IMR-90 (cell line): ENCODE data around the gene GVQW3. TPM values are rescaled to one million over a fixed set of nuclear protein-coding genes. Genes with fewer than 3 reads are reported as not detected.

Experiments used
- ATAC-seq: fragments of 200-7000 bp; cut with Tn5 transposase; 2 replicates; pipeline ENCODE4 v1.9.1; 2020; ENCODE audit warnings: low read depth, mild to moderate bottlenecking, moderate library complexity
- BruUV-seq: library from RNA; stranded (reverse); fragments of 400-500 nt; replicated peaks from 2 replicates; lab custom pipeline; 2021; lab: Mats Ljungman, UMichigan
- CTCF ChIA-PET: fragments of 300-600 bp; formaldehyde crosslinking; extraction: SDS; loops from one replicate; lab custom pipeline; 2021; ENCODE audit warnings: antibody characterized with exemption; lab: Yijun Ruan, JAX
- POLR2A ChIA-PET: fragments of 300-600 bp; sonication (Branson Sonifier 250); formaldehyde crosslinking; loops from one replicate; lab custom pipeline; 2022; ENCODE audit warnings: antibody characterized with exemption; ENCODE audit not compliant: unreplicated experiment; lab: Charles Lee
- DNase-seq: peaks from one replicate; pipeline ENCODE4 v3.0.0; 2013
- H2AFZ ChIP-seq: replicated peaks from 2 replicates; pipeline ENCODE3; 2013; ENCODE audit warnings: low read length, mild to moderate bottlenecking; ENCODE audit not compliant: poor library complexity
- H2AK5ac ChIP-seq: 2 replicates; pipeline ENCODE4 v1.6.1; 2013; ENCODE audit warnings: low read depth, low read length, inconsistent platforms
- H2AK9ac ChIP-seq: replicated peaks from 2 replicates; pipeline ENCODE3; 2013; ENCODE audit warnings: mild to moderate bottlenecking, low read depth, low read length, moderate library complexity; ENCODE audit not compliant: poor library complexity
- H2BK120ac ChIP-seq: 2 replicates; pipeline ENCODE4 v1.6.1; 2013; ENCODE audit warnings: low read depth, low read length, inconsistent platforms
- H2BK15ac ChIP-seq: 3 replicates; pipeline ENCODE4 v1.6.1; 2013; ENCODE audit warnings: low read depth, low read length, inconsistent platforms
- H2BK20ac ChIP-seq: 2 replicates; pipeline ENCODE4 v1.6.1; 2013; ENCODE audit warnings: low read depth, mild to moderate bottlenecking, inconsistent platforms, low read length, moderate library complexity
- H2BK5ac ChIP-seq: 2 replicates; pipeline ENCODE4 v1.6.1; 2013; ENCODE audit warnings: mild to moderate bottlenecking, low read depth, low read length, inconsistent platforms; ENCODE audit not compliant: poor library complexity, severe bottlenecking
- H3K14ac ChIP-seq: replicated peaks from 2 replicates; pipeline ENCODE4 v1.6.1; 2013; ENCODE audit warnings: low read depth, low read length, inconsistent platforms
- H3K18ac ChIP-seq: 2 replicates; pipeline ENCODE4 v1.6.1; 2013; ENCODE audit warnings: low read depth, low read length, control low read depth
- H3K23ac ChIP-seq: 2 replicates; pipeline ENCODE4 v1.6.1; 2013; ENCODE audit warnings: low read depth, low read length, inconsistent platforms
- H3K27ac ChIP-seq: 2 replicates; pipeline ENCODE4 v1.5.1; 2013; ENCODE audit warnings: mild to moderate bottlenecking, control low read depth, low read length; ENCODE audit not compliant: insufficient read depth
- H3K27me3 ChIP-seq: 2 replicates; pipeline ENCODE4 v1.6.1; 2013; ENCODE audit warnings: low read length; ENCODE audit not compliant: control insufficient read depth, insufficient read depth
- H3K36me3 ChIP-seq: 2 replicates; pipeline ENCODE4 v1.6.1; 2013; ENCODE audit warnings: low read length, mixed read lengths; ENCODE audit not compliant: control insufficient read depth, insufficient read depth
- H3K4ac ChIP-seq: 2 replicates; pipeline ENCODE4 v1.6.1; 2013; ENCODE audit warnings: low read depth, low read length, inconsistent platforms
- H3K4me1 ChIP-seq: 2 replicates; pipeline ENCODE4 v1.6.1; 2013; ENCODE audit warnings: low read length, mixed read lengths; ENCODE audit not compliant: control insufficient read depth, insufficient read depth
- H3K4me2 ChIP-seq: 2 replicates; pipeline ENCODE4 v1.6.1; 2013; ENCODE audit warnings: low read depth, mild to moderate bottlenecking, control low read depth, low read length, moderate library complexity
- H3K4me3 ChIP-seq: 2 replicates; pipeline ENCODE4 v1.5.1; 2013; ENCODE audit warnings: low read depth, mild to moderate bottlenecking, control low read depth, low read length, moderate library complexity; ENCODE audit not compliant: insufficient read depth
- H3K56ac ChIP-seq: 2 replicates; pipeline ENCODE4 v1.6.1; 2013; ENCODE audit warnings: low read length, inconsistent platforms; ENCODE audit not compliant: insufficient read depth; ENCODE audit errors: extremely low read depth
- H3K79me1 ChIP-seq, 2 experiments: 2 replicates each; pipeline ENCODE4 v1.6.1; 2013; ENCODE audit warnings: low read length in 2 of 2, inconsistent platforms in 1 of 2, low read depth in 1 of 2
- H3K9ac ChIP-seq: 2 replicates; pipeline ENCODE4 v1.6.1; 2013; ENCODE audit warnings: low read depth, low read length, control low read depth
- H3K9me1 ChIP-seq: 2 replicates; pipeline ENCODE4 v1.6.1; 2013; ENCODE audit warnings: low read length, inconsistent platforms; ENCODE audit not compliant: insufficient read depth
- H3K9me3 ChIP-seq: 2 replicates; pipeline ENCODE4 v1.6.1; 2013; ENCODE audit warnings: low read length; ENCODE audit not compliant: control insufficient read depth, insufficient read depth
- H4K20me1 ChIP-seq: 2 replicates; pipeline ENCODE4 v1.6.1; 2013; ENCODE audit warnings: low read length, inconsistent platforms; ENCODE audit not compliant: insufficient read depth
- H4K5ac ChIP-seq: 2 replicates; pipeline ENCODE4 v1.6.1; 2013; ENCODE audit warnings: mild to moderate bottlenecking, low read depth, low read length, control low read depth
- H4K8ac ChIP-seq, 2 experiments: 2 replicates each; pipeline ENCODE4 v1.6.1; 2013; ENCODE audit warnings: low read depth in 2 of 2, low read length in 2 of 2, control low read depth in 1 of 2, inconsistent platforms in 1 of 2
- H4K91ac ChIP-seq: 2 replicates; pipeline ENCODE4 v1.6.1; 2013; ENCODE audit warnings: low read depth, low read length, inconsistent platforms; ENCODE audit not compliant: insufficient read depth
- BHLHE40 ChIP-seq: fragments of 150-350 bp; IDR thresholded peaks from 2 replicates; pipeline ENCODE4 v1.6.1; 2016; ENCODE audit warnings: mild to moderate bottlenecking, low read depth, low read length
- CEBPB ChIP-seq: IDR thresholded peaks from 2 replicates; pipeline ENCODE4 v1.6.1; 2012; ENCODE audit warnings: low read depth, low read length, improper control_type of control experiment
- CHD1 ChIP-seq: IDR thresholded peaks from 2 replicates; pipeline ENCODE4 v1.6.1; 2012; ENCODE audit warnings: low read depth, low read length, improper control_type of control experiment
- FOS ChIP-seq: fragments of 150-350 bp; IDR thresholded peaks from 2 replicates; pipeline ENCODE4 v1.6.1; 2016; ENCODE audit warnings: low read depth, low read length
- MAFK ChIP-seq: IDR thresholded peaks from 2 replicates; pipeline ENCODE4 v1.6.1; 2012; ENCODE audit warnings: low read depth, low read length, improper control_type of control experiment
- MAZ ChIP-seq: IDR thresholded peaks from 2 replicates; pipeline ENCODE4 v1.6.1; 2012; ENCODE audit warnings: low read depth, mild to moderate bottlenecking, low read length, improper control_type of control experiment, moderate library complexity, borderline replicate concordance
- MXI1 ChIP-seq: IDR thresholded peaks from 2 replicates; pipeline ENCODE4 v1.6.1; 2012; ENCODE audit warnings: low read depth, mild to moderate bottlenecking, low read length, moderate library complexity, borderline replicate concordance
- NFE2L2 ChIP-seq: fragments of 150-350 bp; IDR thresholded peaks from 2 replicates; pipeline ENCODE4 v1.6.1; 2016; ENCODE audit warnings: low read depth, mild to moderate bottlenecking, low read length
- POLR2A ChIP-seq: IDR thresholded peaks from 2 replicates; pipeline ENCODE4 v1.6.1; 2012; ENCODE audit warnings: mild to moderate bottlenecking, low read depth, low read length
- RAD21 ChIP-seq: IDR thresholded peaks from 2 replicates; pipeline ENCODE4 v1.6.1; 2012; ENCODE audit warnings: low read length, improper control_type of control experiment
- RCOR1 ChIP-seq: IDR thresholded peaks from 2 replicates; pipeline ENCODE4 v1.6.1; 2012; ENCODE audit warnings: mild to moderate bottlenecking, low read length, improper control_type of control experiment; ENCODE audit not compliant: insufficient replicate concordance
- RFX5 ChIP-seq: IDR thresholded peaks from 2 replicates; pipeline ENCODE4 v1.8.0; 2012; ENCODE audit warnings: low read depth, mild to moderate bottlenecking, low read length, moderate library complexity
- WGBS, 2 experiments: methylation state at CpG; one replicate each; pipeline versions ENCODE4 v1.1.5 to v1.1.7; 2013; ENCODE audit warnings: missing lambda C conversion rate in 2 of 2; ENCODE audit not compliant: insufficient read length in 1 of 2; ENCODE audit errors: extremely low coverage in 2 of 2; 5-methylcytosine and 5-hydroxymethylcytosine counted together
- dilution Hi-C: fragments of 300-500 bp; cut with HindIII; formaldehyde crosslinking; loops from one replicate; pipeline ENCODE4 v1.14.3; 2018; ENCODE audit warnings: low sequenced_read_pairs; ENCODE audit not compliant: unreplicated experiment
- in situ Hi-C: fragments of 300-500 bp; cut with MboI; formaldehyde crosslinking; loops from 3 replicates; pipeline ENCODE4 v1.14.3; 2019; ENCODE audit warnings: low sequenced_read_pairs, inconsistent platforms, mixed read lengths
- intact Hi-C: fragments of 100-400 bp; cut with micrococcal nuclease; formaldehyde crosslinking; loops from 2 replicates; pipeline ENCODE4 v1.10.0; 2022
- polyA plus RNA-seq, 3 experiments: library from polyadenylated mRNA; depleted of rRNA; stranded (reverse); fragments of >200 nt; gene quantifications; 2 replicates each; pipeline ENCODE4 v1.2.3, GENCODE V29; 2012; ENCODE audit warnings: low replicate concordance in 1 of 3
- total RNA-seq: library from RNA; depleted of rRNA; stranded (reverse); fragments of >200 nt; gene quantifications from 2 replicates; pipeline ENCODE4 v1.2.3, GENCODE V29; 2012
- TF ChIP-seq, protein P1 (sequence below): fragments of 150-350 bp; IDR thresholded peaks from 2 replicates; pipeline ENCODE4 v1.6.1; 2017; ENCODE audit warnings: mild to moderate bottlenecking, antibody characterized with exemption, low read length, low read depth
- TF ChIP-seq, protein P2 (sequence below): fragments of 150-350 bp; IDR thresholded peaks from 2 replicates; pipeline ENCODE4 v1.6.1; 2016; ENCODE audit warnings: low read depth, mild to moderate bottlenecking, low read length, moderate library complexity, borderline replicate concordance

GVQW3 gene
- total and polyA plus RNA-seq, 2 of the 4 experiments (the other 2 are of a cell fraction), result 0.96 to 1.1 TPM

DNA sequence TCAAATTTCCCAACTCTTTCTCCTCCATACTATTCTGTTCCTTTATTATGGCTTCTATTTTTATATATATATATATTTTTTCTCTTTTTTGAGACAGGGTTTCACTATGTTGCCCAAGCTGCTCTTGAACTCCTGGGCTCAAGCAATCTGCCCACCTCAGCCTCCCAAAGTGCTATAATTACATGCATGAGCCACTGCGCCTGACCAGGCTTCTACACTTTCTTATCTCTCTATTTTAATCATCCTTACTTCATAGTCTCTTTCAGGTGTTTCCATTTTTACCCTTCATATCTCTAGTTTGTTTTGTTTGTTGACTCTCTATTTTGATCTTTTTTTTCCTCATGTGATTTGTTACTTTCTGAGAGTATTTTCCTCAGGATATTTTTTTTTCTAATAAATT is 19.8 kb downstream of the GVQW3 start:
- H3K4me3 ChIP-seq, result no peak overlapping the region
- no peak overlapping the region for H3K14ac ChIP-seq
- H2BK5ac ChIP-seq, result no peak overlapping the region
- H3K18ac ChIP-seq, result no peak overlapping the region
- no peak overlapping the region for H3K4me2 ChIP-seq
- ChIA-PET CTCF (no interaction called here), POLR2A (no interaction called here)
- H3K36me3 ChIP-seq, result no peaks in the 10 kb centered on the region
- no peak for TF ChIP-seq RCOR1
- TF ChIP-seq CEBPB, result no peak
- TF ChIP-seq, protein P1, sequence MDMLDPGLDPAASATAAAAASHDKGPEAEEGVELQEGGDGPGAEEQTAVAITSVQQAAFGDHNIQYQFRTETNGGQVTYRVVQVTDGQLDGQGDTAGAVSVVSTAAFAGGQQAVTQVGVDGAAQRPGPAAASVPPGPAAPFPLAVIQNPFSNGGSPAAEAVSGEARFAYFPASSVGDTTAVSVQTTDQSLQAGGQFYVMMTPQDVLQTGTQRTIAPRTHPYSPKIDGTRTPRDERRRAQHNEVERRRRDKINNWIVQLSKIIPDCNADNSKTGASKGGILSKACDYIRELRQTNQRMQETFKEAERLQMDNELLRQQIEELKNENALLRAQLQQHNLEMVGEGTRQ, result no peak
- no peak for TF ChIP-seq POLR2A
- no peak for TF ChIP-seq MAZ
- TF ChIP-seq FOS, result no peak
- TF ChIP-seq RAD21, result no peak
- TF ChIP-seq, protein P2, sequence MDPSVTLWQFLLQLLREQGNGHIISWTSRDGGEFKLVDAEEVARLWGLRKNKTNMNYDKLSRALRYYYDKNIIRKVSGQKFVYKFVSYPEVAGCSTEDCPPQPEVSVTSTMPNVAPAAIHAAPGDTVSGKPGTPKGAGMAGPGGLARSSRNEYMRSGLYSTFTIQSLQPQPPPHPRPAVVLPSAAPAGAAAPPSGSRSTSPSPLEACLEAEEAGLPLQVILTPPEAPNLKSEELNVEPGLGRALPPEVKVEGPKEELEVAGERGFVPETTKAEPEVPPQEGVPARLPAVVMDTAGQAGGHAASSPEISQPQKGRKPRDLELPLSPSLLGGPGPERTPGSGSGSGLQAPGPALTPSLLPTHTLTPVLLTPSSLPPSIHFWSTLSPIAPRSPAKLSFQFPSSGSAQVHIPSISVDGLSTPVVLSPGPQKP, result no peak
- TF ChIP-seq BHLHE40, result no peak
- no peak for TF ChIP-seq MXI1
- TF ChIP-seq NFE2L2, result no peak
- no peak for TF ChIP-seq MAFK
- TF ChIP-seq RFX5, result no peak
- TF ChIP-seq CHD1, result no peak
- H2AK5ac ChIP-seq, result no peak overlapping the region
- H3K27ac ChIP-seq, result no peak overlapping the region
- no peaks in the 10 kb centered on the region for H3K9me1 ChIP-seq
- no peak overlapping the region for H2AFZ ChIP-seq
- H3K9me3 ChIP-seq, result no peaks in the 10 kb centered on the region
- no peak overlapping the region for H2BK20ac ChIP-seq
- in situ Hi-C loops (no loop called here), dilution Hi-C loops (no loop called here), intact Hi-C loops (no loop called here)
- H3K79me1 ChIP-seq, result no peaks in the 10 kb centered on the region
- DNase-seq (no peak), ATAC-seq (no peak)
- no peak overlapping the region for H2BK120ac ChIP-seq
- no peak overlapping the region for H3K4ac ChIP-seq
- H3K23ac ChIP-seq, result no peak overlapping the region
- no peak overlapping the region for H2AK9ac ChIP-seq
- BruUV-seq, result no TSS peak
- H3K9ac ChIP-seq, result no peak overlapping the region
- H3K56ac ChIP-seq, result no peak overlapping the region
- no peak overlapping the region for H2BK15ac ChIP-seq
- H4K5ac ChIP-seq, result no peak overlapping the region
- H3K27me3 ChIP-seq, result peaks cover 6% of the 10 kb centered on the region; the same call in 1 of the 2 replicates
- H4K8ac ChIP-seq, result no peak overlapping the region
- WGBS, 2 experiments, result no CpG with 5 or more reads among the region's 1 CpG
- H4K20me1 ChIP-seq, result no peaks in the 10 kb centered on the region
- no peak overlapping the region for H4K91ac ChIP-seq
- no peaks in the 10 kb centered on the region for H3K4me1 ChIP-seq
